Thyroid gland (tissue), 4 donors: ENCODE measurements around the gene TTC12. TPM values are rescaled to one million over a fixed set of nuclear protein-coding genes. Genes with fewer than 3 reads are reported as not detected.

Experiments used
- DNase-seq, 2 donors: peaks; one replicate each; pipeline ENCODE4 v3.0.0-alpha.2; 2019
- H3K27ac ChIP-seq, 3 donors: fragments of 200-600 bp; sonication (generic); 1 replicate in 2 of 3; 2 replicates in 1 of 3; pipeline ENCODE4 v1.5.1; 2016 to 2019; ENCODE audit warnings: mild to moderate bottlenecking in 1 of 3, moderate library complexity in 1 of 3
- H3K27me3 ChIP-seq: fragments of 200-600 bp; sonication (generic); one replicate; pipeline ENCODE4 v1.5.1; 2019
- H3K36me3 ChIP-seq, 2 donors: fragments of 200-600 bp; sonication (generic); one replicate each; pipeline ENCODE4 v1.5.1; 2016 to 2019
- H3K4me1 ChIP-seq, 2 donors: fragments of 200-600 bp; sonication (generic); one replicate each; pipeline ENCODE4 v1.5.1; 2017 to 2019
- H3K4me3 ChIP-seq, 3 donors: fragments of 200-600 bp; sonication (generic); replicated peaks in 1 of 3; 1 replicate in 2 of 3; 2 replicates in 1 of 3; pipeline ENCODE4 v1.5.1; 2016; ENCODE audit warnings: mild to moderate bottlenecking in 1 of 3
- H3K9me3 ChIP-seq: fragments of 200-600 bp; sonication (generic); one replicate; pipeline ENCODE4 v1.5.1; 2017
- CTCF ChIP-seq, 6 experiments: fragments of 200-600 bp in 3 of 6; fragments of 450-650 bp in 3 of 6; sonication (generic) in 3 of 6; IDR thresholded peaks; one replicate each; pipeline ENCODE4 v1.5.1; 2016 to 2019; ENCODE audit warnings: antibody characterized with exemption in 6 of 6, mild to moderate bottlenecking in 2 of 6, inconsistent platforms in 1 of 6, moderate library complexity in 1 of 6
- POLR2A ChIP-seq, 2 donors: fragments of 450-650 bp; IDR thresholded peaks; one replicate each; pipeline ENCODE4 v1.6.1; 2017; ENCODE audit warnings: antibody characterized with exemption in 2 of 2, mild to moderate bottlenecking in 2 of 2, moderate library complexity in 1 of 2
- WGBS, 2 donors: methylation state at CpG; one replicate each; pipeline ENCODE4 v1.1.5; 2017; 5-methylcytosine and 5-hydroxymethylcytosine counted together
- intact Hi-C: fragments of 100-400 bp; cut with DNase I; formaldehyde crosslinking; loops from one replicate; pipeline ENCODE4 v1.15.1; 2023
- total RNA-seq, 4 donors: library from RNA; depleted of rRNA; stranded (reverse); fragments of >200 nt; gene quantifications; one replicate each; pipeline ENCODE4 v1.2.3, GENCODE V29; 2016

The TTC12 gene
- total RNA-seq, 4 donors from 2014 or later, result 30.8 to 45.6 (median 36.8) TPM

GRCh38 chr11:113339929-113340589, 25.7 kb downstream of the TTC12 start:
- intact Hi-C loops, result no loop called here

GRCh38 chr11:113341388-113342165, 27.2 kb downstream of the TTC12 start:
- TF ChIP-seq CTCF (IDR thresholded peaks at IDR 0.05) (no peak), POLR2A (IDR thresholded peaks at IDR 0.05) (no peak)
- 67 to 69% methylated on average over 10 of the region's 10 CpGs for WGBS, 2 donors

More at GRCh38 chr11:113339929-113340589, 25.7 kb downstream of the TTC12 start:
- H3K36me3 ChIP-seq, result peaks cover 0 to 32% of the 10 kb centered on the region in 2 donors
- no peaks in the 10 kb centered on the region for H3K27me3 ChIP-seq
- 89% methylated on average over 6 of the region's 6 CpGs for WGBS, 2 donors
- H3K4me3 ChIP-seq, result no peak overlapping the region
- no peak overlapping the region for H3K27ac ChIP-seq
- no peaks in the 10 kb centered on the region for H3K9me3 ChIP-seq
- TF ChIP-seq POLR2A (IDR thresholded peaks at IDR 0.05) (no peak), CTCF (IDR thresholded peaks at IDR 0.05) (no peak)
- no peaks in the 10 kb centered on the region for H3K4me1 ChIP-seq
- DNase-seq, result no peak

GRCh38 chr11:113345978-113346377, 31.6 kb downstream of the TTC12 start:
- Histone ChIP-seq H3K4me1 (no peaks in the 10 kb centered on the region), H3K27me3 (no peaks in the 10 kb centered on the region), H3K36me3 (peaks cover 0 to 31% of the 10 kb centered on the region in 2 donors), H3K4me3 (no peak overlapping the region), H3K9me3 (no peaks in the 10 kb centered on the region), H3K27ac (no peak overlapping the region)
- no peak for TF ChIP-seq CTCF (IDR thresholded peaks at IDR 0.05)
- TF ChIP-seq POLR2A (IDR thresholded peaks at IDR 0.05), result no peak
- 83 to 85% methylated on average over 8 of the region's 8 CpGs for WGBS, 2 donors
- DNase-seq, result no peak
- intact Hi-C loops, result no loop called here

More at GRCh38 chr11:113341388-113342165, 27.2 kb downstream of the TTC12 start:
- DNase-seq, result peak; percentile 78 to 85
- H3K27me3 ChIP-seq, result no peaks in the 10 kb centered on the region
- no peaks in the 10 kb centered on the region for H3K9me3 ChIP-seq
- peaks cover 0 to 32% of the 10 kb centered on the region in 2 donors for H3K36me3 ChIP-seq
- no peaks in the 10 kb centered on the region for H3K4me1 ChIP-seq
- no peak overlapping the region for H3K4me3 ChIP-seq
- no peak overlapping the region for H3K27ac ChIP-seq
- intact Hi-C loops, result no loop called here

GRCh38 chr11:113349528-113349927, 35.1 kb downstream of the TTC12 start:
- Histone ChIP-seq H3K36me3 (peaks cover 0 to 7% of the 10 kb centered on the region in 2 donors), H3K4me3 (no peak overlapping the region), H3K4me1 (no peaks in the 10 kb centered on the region), H3K9me3 (no peaks in the 10 kb centered on the region), H3K27me3 (no peaks in the 10 kb centered on the region), H3K27ac (no peak overlapping the region)
- intact Hi-C loops, result no loop called here
- 96 to 100% methylated on average over 3 of the region's 3 CpGs for WGBS, 2 donors
- DNase-seq, result no peak
- TF ChIP-seq POLR2A (IDR thresholded peaks at IDR 0.05) (no peak), CTCF (IDR thresholded peaks at IDR 0.05) (no peak)
